H1 (cell line): ENCODE results near the gene PPP4R3A. TPM values are rescaled to one million over a fixed set of nuclear protein-coding genes. Genes with fewer than 3 reads are reported as not detected.

Experiments
- POU5F1 ChIP-seq: IDR thresholded peaks from 2 replicates; pipeline ENCODE4 v1.6.1; 2011; ENCODE audit warnings: low read depth, mild to moderate bottlenecking, low read length, moderate library complexity
- TBP ChIP-seq: IDR thresholded peaks from 2 replicates; pipeline ENCODE4 v1.6.1; 2011; ENCODE audit warnings: low read depth, low read length, improper control_type of control experiment
- polyA plus RNA-seq, 7 experiments: library from polyadenylated mRNA; depleted of rRNA in 3 of 7; stranded (reverse) in 5 of 7; unstranded in 2 of 7; fragments of >200 nt in 5 of 7; fragments of 200-250 nt in 2 of 7; gene quantifications; 1 replicate in 5 of 7; 2 replicates in 1 of 7; 4 replicates in 1 of 7; pipeline versions ENCODE4 v1.2.1 to v1.2.3, GENCODE V29; 2011 to 2013; ENCODE audit warnings: missing spikeins in 2 of 7, mixed read lengths in 2 of 7
- total RNA-seq: library from RNA; stranded (reverse); fragmentation: NEBNext Ultra II Directional; extraction: Animal tissue kit (Norgen Biotek cat#: 25700); gene quantifications from 2 replicates; pipeline ENCODE4 v1.2.1, GENCODE V29; 2021

Gene PPP4R3A
- total and polyA plus RNA-seq, 2 of the 8 experiments (the other 6 are each of a cell fraction or from before 2014, with no cell fraction given), result 31.7 to 122 TPM

DNA sequence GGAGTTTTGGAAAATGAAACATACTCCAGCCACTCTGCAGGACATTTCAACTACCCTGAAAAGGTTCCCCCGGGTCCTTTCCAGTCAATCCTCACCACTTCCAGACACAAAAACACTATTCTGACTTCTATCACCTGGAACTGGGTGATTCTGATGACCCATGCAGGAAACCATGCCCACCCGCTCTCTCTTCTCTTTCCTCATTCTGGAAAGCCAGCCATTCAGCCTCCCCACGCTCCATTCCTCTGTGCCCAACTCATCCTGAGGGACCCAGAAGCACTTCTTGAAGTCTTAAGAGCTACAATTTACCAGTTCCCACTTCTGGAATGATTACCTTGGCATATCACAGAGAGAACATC lies 95.7 kb downstream of the PPP4R3A start (continued):
- TF ChIP-seq TBP (no peak), POU5F1 (no peak)
